ENCODE results near the gene RFFL. TPM values are rescaled to one million over a fixed set of nuclear protein-coding genes. Genes with fewer than 3 reads are reported as not detected.

Gene RFFL
- total and polyA plus RNA-seq, 2 of the 4 experiments (the other 2 are of a cell fraction), result 11.6 to 19.2 TPM

Small RNAs within 50 kb of the gene (microRNA-seq; reads per million reads assigned to microRNA genes)
- not detected for gene AC004223.1 (ENCODE audit: insufficient read depth, insufficient read length)
- not detected for gene RNU6-840P (ENCODE audit: insufficient read depth, insufficient read length)

Small RNAs within 50 kb of the gene (small RNA-seq; reads per million reads assigned to genes)
- 0 reads per million in 5 experiments for gene AC004223.1
- gene RNU6-840P, result 0 to 0.60 (median 0) reads per million in 5 experiments

Other genes with a start within 250 kb of the RFFL start
- gene CCT6B, start 102.2 kb downstream of the RFFL start, total RNA-seq (2012; rRNA removed), result 0.72 and 1.7 TPM in 2 replicates
- 0.72 and 1.1 TPM in 2 replicates for gene CCT6B, start 102.2 kb downstream of the RFFL start, polyA plus RNA-seq (2012; rRNA removed)
- 6.6 and 10.3 TPM in 2 replicates for gene ZNF830, start 102.2 kb downstream of the RFFL start, total RNA-seq (2012; rRNA removed)
- gene ZNF830, start 102.2 kb downstream of the RFFL start, polyA plus RNA-seq (2012; rRNA removed), result 5.1 and 5.5 TPM in 2 replicates
- gene LIG3, start 83.2 kb downstream of the RFFL start, total RNA-seq (2012; rRNA removed), result 35.8 and 41.9 TPM in 2 replicates
- gene LIG3, start 83.2 kb downstream of the RFFL start, polyA plus RNA-seq (2012; rRNA removed), result 28.3 and 36.4 TPM in 2 replicates
- 9.7 and 12.7 TPM in 2 replicates for gene RAD51D, start 56.2 kb upstream of the RFFL start, total RNA-seq (2012; rRNA removed)
- 8.8 and 10.8 TPM in 2 replicates for gene RAD51D, start 56.2 kb upstream of the RFFL start, polyA plus RNA-seq (2012; rRNA removed)
- not detected in 2 replicates for gene FNDC8, start 57.9 kb upstream of the RFFL start, total RNA-seq (2012; rRNA removed)
- gene FNDC8, start 57.9 kb upstream of the RFFL start, polyA plus RNA-seq (2012; rRNA removed), result not detected in 2 replicates
- 23.7 and 24.4 TPM in 2 replicates for gene NLE1, start 78.6 kb upstream of the RFFL start, total RNA-seq (2012; rRNA removed)
- 18.0 and 18.6 TPM in 2 replicates for gene NLE1, start 78.6 kb upstream of the RFFL start, polyA plus RNA-seq (2012; rRNA removed)
- gene UNC45B, start 84.1 kb upstream of the RFFL start, total RNA-seq (2012; rRNA removed), result not detected in 2 replicates
- not detected in 2 replicates for gene UNC45B, start 84.1 kb upstream of the RFFL start, polyA plus RNA-seq (2012; rRNA removed)
- gene SLC35G3, start 130.7 kb upstream of the RFFL start, total RNA-seq (2012; rRNA removed), result not detected in 2 replicates
- not detected in 2 replicates for gene SLC35G3, start 130.7 kb upstream of the RFFL start, polyA plus RNA-seq (2012; rRNA removed)
- 48.9 and 64.2 TPM in 2 replicates for gene SLFN5, start 179.4 kb upstream of the RFFL start, total RNA-seq (2012; rRNA removed)
- gene SLFN5, start 179.4 kb upstream of the RFFL start, polyA plus RNA-seq (2012; rRNA removed), result 10.3 and 13.0 TPM in 2 replicates